Measurements from ENCODE around the gene USH2A. TPM values are rescaled to one million over a fixed set of nuclear protein-coding genes. Genes with fewer than 3 reads are reported as not detected.

The USH2A gene
- total and polyA plus RNA-seq, 7 donors = under 0.01 to 0.32 (median 0.30) TPM; not detected in 4

GRCh38 chr1:216420263-216420662 lies 3.0 kb downstream of the USH2A start:
- no peak overlapping the region for H3K4me3 ChIP-seq
- ATAC-seq (no peak), DNase-seq (no peak)
- H3K4me1 ChIP-seq = no peaks in the 10 kb centered on the region
- WGBS, 3 donors = 42 to 48% (median 46%) methylated on average over 2 of the region's 2 CpGs
- H3K9me3 ChIP-seq = no peaks in the 10 kb centered on the region
- H3K27ac ChIP-seq = no peak overlapping the region
- intact Hi-C loops (cut with DNase I) = no loop called here
- no peaks in the 10 kb centered on the region for H3K27me3 ChIP-seq (ENCODE audit: insufficient read depth in 3 of 3, low read length in 2 of 3)
- TF ChIP-seq CTCF (IDR thresholded peaks at IDR 0.05) = no peak
- no peaks in the 10 kb centered on the region for H3K36me3 ChIP-seq (ENCODE audit: insufficient read depth in 1 of 2, low read depth in 1 of 2)

- H3K9me3 ChIP-seq = no peaks in the 10 kb centered on the region
- WGBS, 3 donors = 42 to 51% (median 49%) methylated on average over 1 of the region's 1 CpG
- intact Hi-C loops (cut with DNase I) = no loop called here
These were observed 6.8 kb downstream of the USH2A start for GRCh38 chr1:216416488-216416887.

GRCh38 chr1:216410026-216410425 lies 13.2 kb downstream of the USH2A start:
- Histone ChIP-seq H3K36me3 (ENCODE audit: insufficient read depth in 1 of 2, low read depth in 1 of 2) (no peaks in the 10 kb centered on the region), H3K9me3 (no peaks in the 10 kb centered on the region), H3K27ac (no peak overlapping the region), H3K4me3 (no peak overlapping the region), H3K4me1 (no peaks in the 10 kb centered on the region), H3K27me3 (ENCODE audit: insufficient read depth in 3 of 3, low read length in 2 of 3) (no peaks in the 10 kb centered on the region)
- DNase-seq = no peak
- no peak for TF ChIP-seq CTCF (IDR thresholded peaks at IDR 0.05)
- WGBS, 3 donors = 89 to 94% (median 93%) methylated on average over 4 of the region's 4 CpGs
- intact Hi-C loops (cut with DNase I) = no loop called here
- ATAC-seq = no peak

More at GRCh38 chr1:216416488-216416887, 6.8 kb downstream of the USH2A start:
- H3K27ac ChIP-seq = no peak overlapping the region
- DNase-seq (no peak), ATAC-seq (no peak)
- no peaks in the 10 kb centered on the region for H3K27me3 ChIP-seq (ENCODE audit: insufficient read depth in 3 of 3, low read length in 2 of 3)
- H3K4me1 ChIP-seq = no peaks in the 10 kb centered on the region
- no peak overlapping the region for H3K4me3 ChIP-seq
- TF ChIP-seq CTCF (IDR thresholded peaks at IDR 0.05) = no peak
- H3K36me3 ChIP-seq (ENCODE audit: insufficient read depth in 1 of 2, low read depth in 1 of 2) = no peaks in the 10 kb centered on the region

- no peaks in the 10 kb centered on the region for H3K9me3 ChIP-seq
- no peak overlapping the region for H3K27ac ChIP-seq
- no peak for TF ChIP-seq CTCF (IDR thresholded peaks at IDR 0.05)
- H3K36me3 ChIP-seq (ENCODE audit: insufficient read depth in 1 of 2, low read depth in 1 of 2) = no peaks in the 10 kb centered on the region
- H3K4me3 ChIP-seq = no peak overlapping the region
- ATAC-seq (no peak), DNase-seq (no peak)
- H3K4me1 ChIP-seq = no peaks in the 10 kb centered on the region
- WGBS, 3 donors = 80 to 86% (median 81%) methylated on average over 3 of the region's 3 CpGs
- H3K27me3 ChIP-seq (ENCODE audit: insufficient read depth in 3 of 3, low read length in 2 of 3) = no peaks in the 10 kb centered on the region
- intact Hi-C loops (cut with DNase I) = no loop called here
These were observed 32.3 kb downstream of the USH2A start for GRCh38 chr1:216390956-216391355.

GRCh38 chr1:216389774-216390173 lies 33.5 kb downstream of the USH2A start:
- no peak for DNase-seq
- no peaks in the 10 kb centered on the region for H3K4me1 ChIP-seq
- ATAC-seq = no peak
- no peaks in the 10 kb centered on the region for H3K36me3 ChIP-seq (ENCODE audit: insufficient read depth in 1 of 2, low read depth in 1 of 2)
- no peak for TF ChIP-seq CTCF (IDR thresholded peaks at IDR 0.05)
- no peaks in the 10 kb centered on the region for H3K27me3 ChIP-seq (ENCODE audit: insufficient read depth in 3 of 3, low read length in 2 of 3)
- no peaks in the 10 kb centered on the region for H3K9me3 ChIP-seq
- no peak overlapping the region for H3K4me3 ChIP-seq
- no peak overlapping the region for H3K27ac ChIP-seq
- intact Hi-C loops (cut with DNase I) = no loop called here
